ENCODE results near the gene SHLD3.
"Not testable (repeated sequence)": the region's sequence is repeated elsewhere in the genome, so short reads cannot be mapped to it uniquely, and the experiment has no call there.

Gene SHLD3

DNA sequence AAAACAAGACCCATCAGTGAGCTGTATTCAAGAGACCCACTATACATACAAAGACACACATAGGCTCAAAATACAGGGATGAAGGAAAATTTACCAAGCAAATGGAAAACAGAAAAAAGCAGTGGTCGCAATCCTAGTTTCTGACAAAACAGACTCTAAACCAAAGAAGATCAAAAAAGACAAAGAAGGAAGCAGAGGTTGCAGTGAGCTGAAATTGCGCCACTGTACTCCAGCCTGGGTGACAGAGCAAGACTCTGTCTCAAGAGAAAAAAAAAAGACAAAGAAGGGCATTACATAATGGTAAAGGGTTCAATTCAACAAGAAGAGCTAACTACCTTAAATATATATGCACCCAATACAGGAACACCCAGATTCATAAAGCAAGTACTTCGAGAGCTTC, 51.2 kb downstream of the SHLD3 start:
- DNase-seq (ENCODE audit: low read depth in 3 of 3), result not testable (repeated sequence)

Data from stimulated activated CD4-positive, alpha-beta T cell treated with anti-CD3 and anti-CD28 coated beads, TNF-alpha, amount 100 ng/mL, for 48 hours (primary cell).